Hematopoietic multipotent progenitor cell treated with erythropoietin and hydrocortisone succinate and interleukin-3 and kit ligand, for 6 days (in vitro differentiated cells): ENCODE measurements around the gene ROBO3.

ENCODE experiments used
- DNase-seq: peaks from one replicate; pipeline ENCODE4 v3.0.0-alpha.2; 2015

The ROBO3 gene

GRCh38 chr11:124928942-124929665, 63.9 kb downstream of the ROBO3 start:
- no peak for DNase-seq

GRCh38 chr11:124930799-124931198, 65.6 kb downstream of the ROBO3 start:
- DNase-seq, result no peak
